NT2/D1 (cell line): Measurements from ENCODE around the gene ARVCF.

Experiments
- SUZ12 ChIP-seq: IDR thresholded peaks from 2 replicates; pipeline ENCODE4 v1.6.1; 2011; ENCODE audit not compliant: insufficient read length, insufficient read depth; ENCODE audit errors: extremely low read depth
- YY1 ChIP-seq: IDR thresholded peaks from 2 replicates; pipeline ENCODE4 v1.6.1; 2011; ENCODE audit not compliant: insufficient read length, insufficient read depth
- ZNF274 ChIP-seq: IDR thresholded peaks from 2 replicates; pipeline ENCODE4 v1.6.1; 2011; ENCODE audit warnings: mild to moderate bottlenecking, low read depth, low read length

- TF ChIP-seq YY1: no peak
- no peak for TF ChIP-seq ZNF274
- TF ChIP-seq SUZ12: no peak
Observed at GRCh38 chr22:20032407-20032991, 15.9 kb upstream of the ARVCF start.
